K562 (cell line): Measurements from ENCODE around the gene ATP10B.

Source experiments
- MAFK ChIP-seq: IDR thresholded peaks from 2 replicates; pipeline ENCODE4 v1.6.1; 2011; ENCODE audit warnings: low read length, improper control_type of control experiment
- ZNF561 ChIP-seq: fragments of 450-650 bp; formaldehyde crosslinking; conservative IDR thresholded peaks from 2 replicates; pipeline ENCODE4 v1.4.0; 2020; ENCODE audit warnings: mild to moderate bottlenecking, moderate library complexity

GRCh38 chr5:160837749-160838593 is 14.0 kb downstream of the ATP10B start:
- TF ChIP-seq ZNF561 (CRISPR knock-in tag) (no peak), MAFK (no peak)
